ENCODE data around the gene DRICH1.
"Not testable (repeated sequence)": the region's sequence is repeated elsewhere in the genome, so short reads cannot be mapped to it uniquely, and the experiment has no call there.

- TF ChIP-seq, protein P1, sequence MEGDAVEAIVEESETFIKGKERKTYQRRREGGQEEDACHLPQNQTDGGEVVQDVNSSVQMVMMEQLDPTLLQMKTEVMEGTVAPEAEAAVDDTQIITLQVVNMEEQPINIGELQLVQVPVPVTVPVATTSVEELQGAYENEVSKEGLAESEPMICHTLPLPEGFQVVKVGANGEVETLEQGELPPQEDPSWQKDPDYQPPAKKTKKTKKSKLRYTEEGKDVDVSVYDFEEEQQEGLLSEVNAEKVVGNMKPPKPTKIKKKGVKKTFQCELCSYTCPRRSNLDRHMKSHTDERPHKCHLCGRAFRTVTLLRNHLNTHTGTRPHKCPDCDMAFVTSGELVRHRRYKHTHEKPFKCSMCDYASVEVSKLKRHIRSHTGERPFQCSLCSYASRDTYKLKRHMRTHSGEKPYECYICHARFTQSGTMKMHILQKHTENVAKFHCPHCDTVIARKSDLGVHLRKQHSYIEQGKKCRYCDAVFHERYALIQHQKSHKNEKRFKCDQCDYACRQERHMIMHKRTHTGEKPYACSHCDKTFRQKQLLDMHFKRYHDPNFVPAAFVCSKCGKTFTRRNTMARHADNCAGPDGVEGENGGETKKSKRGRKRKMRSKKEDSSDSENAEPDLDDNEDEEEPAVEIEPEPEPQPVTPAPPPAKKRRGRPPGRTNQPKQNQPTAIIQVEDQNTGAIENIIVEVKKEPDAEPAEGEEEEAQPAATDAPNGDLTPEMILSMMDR (IDR thresholded peaks at IDR 0.05) = not testable (repeated sequence)
- TF ChIP-seq POLR2A (IDR thresholded peaks at IDR 0.05; ENCODE audit: low read depth); POLR2AphosphoS5 (IDR thresholded peaks at IDR 0.05): not testable (repeated sequence)
Observed at GRCh38 chr22:23560215-23560614, 71.9 kb downstream of the DRICH1 start.
